Endothelial cell (in vitro differentiated cells): ENCODE data around the gene CRABP2. TPM values are rescaled to one million over a fixed set of nuclear protein-coding genes. Genes with fewer than 3 reads are reported as not detected.

Source experiments
- DNase-seq: peaks from one replicate; pipeline ENCODE4 v3.0.0; 2021; ENCODE audit warnings: low spot score
- H3K27ac Mint-ChIP-seq: one replicate; pipeline ENCODE4 v1.8.0; 2021; ENCODE audit warnings: mixed read lengths, inconsistent platforms; ENCODE audit not compliant: unreplicated experiment
- H3K27me3 Mint-ChIP-seq: one replicate; pipeline ENCODE4 v1.8.0; 2021; ENCODE audit warnings: mild to moderate bottlenecking, moderate library complexity, mixed read lengths, inconsistent platforms; ENCODE audit not compliant: unreplicated experiment
- H3K36me3 Mint-ChIP-seq: one replicate; pipeline ENCODE4 v1.8.0; 2021; ENCODE audit warnings: mild to moderate bottlenecking, low read depth, mixed read lengths, inconsistent platforms; ENCODE audit not compliant: unreplicated experiment
- H3K4me1 Mint-ChIP-seq: one replicate; pipeline ENCODE4 v1.8.0; 2021; ENCODE audit warnings: mild to moderate bottlenecking, mixed read lengths, inconsistent platforms; ENCODE audit not compliant: unreplicated experiment
- H3K4me3 Mint-ChIP-seq: one replicate; pipeline ENCODE4 v1.8.0; 2021; ENCODE audit warnings: mild to moderate bottlenecking, mixed read lengths, inconsistent platforms; ENCODE audit not compliant: unreplicated experiment
- H3K9me3 Mint-ChIP-seq: one replicate; pipeline ENCODE4 v1.8.0; 2021; ENCODE audit warnings: mixed read lengths, inconsistent platforms; ENCODE audit not compliant: unreplicated experiment
- CTCF ChIP-seq: fragments of 200-600 bp; sonication (generic); IDR thresholded peaks from one replicate; pipeline ENCODE4 v1.5.0; 2021; ENCODE audit warnings: antibody characterized with exemption; ENCODE audit not compliant: unreplicated experiment
- total RNA-seq: library from RNA; stranded (reverse); fragmentation: NEBNext Ultra II Directional; extraction: Animal tissue kit (Norgen Biotek cat#: 25700); gene quantifications from one replicate; pipeline ENCODE4 v1.2.1, GENCODE V29; 2021; ENCODE audit not compliant: unreplicated experiment

The CRABP2 gene
- total RNA-seq, 1 donor from 2014 or later, result 9.5 TPM

GRCh38 chr1:156700736-156701531, 4.4 kb downstream of the CRABP2 start:
- H3K4me3 Mint-ChIP-seq, result peak overlapping the region; percentile 33
- H3K9me3 Mint-ChIP-seq, result no peaks in the 10 kb centered on the region
- H3K27ac Mint-ChIP-seq, result no peak overlapping the region
- peaks cover 8% of the 10 kb centered on the region for H3K36me3 Mint-ChIP-seq
- H3K27me3 Mint-ChIP-seq, result peaks cover 13% of the 10 kb centered on the region
- no peak for TF ChIP-seq CTCF
- no peak for DNase-seq
- H3K4me1 Mint-ChIP-seq, result peaks cover 4% of the 10 kb centered on the region

GRCh38 chr1:156698995-156699394, 6.4 kb downstream of the CRABP2 start:
- Mint-ChIP-seq H3K27me3 (peaks cover 12% of the 10 kb centered on the region), H3K27ac (no peak overlapping the region), H3K4me1 (peaks cover 6% of the 10 kb centered on the region), H3K36me3 (peaks cover 8% of the 10 kb centered on the region), H3K4me3 (peak overlapping the region; percentile 73), H3K9me3 (no peaks in the 10 kb centered on the region)
- no peak for DNase-seq
- no peak for TF ChIP-seq CTCF

- Mint-ChIP-seq H3K4me1 (peaks cover 18% of the 10 kb centered on the region), H3K27ac (no peak overlapping the region), H3K27me3 (peaks cover 15% of the 10 kb centered on the region), H3K36me3 (peaks cover 11% of the 10 kb centered on the region), H3K9me3 (no peaks in the 10 kb centered on the region), H3K4me3 (no peak overlapping the region)
- TF ChIP-seq CTCF, result no peak
- no peak for DNase-seq
Observed at GRCh38 chr1:156697481-156697880, 7.9 kb downstream of the CRABP2 start.

- H3K4me3 Mint-ChIP-seq, result no peak overlapping the region
- no peak for TF ChIP-seq CTCF
- H3K27ac Mint-ChIP-seq, result no peak overlapping the region
- H3K36me3 Mint-ChIP-seq, result peaks cover 15% of the 10 kb centered on the region
- peaks cover 25% of the 10 kb centered on the region for H3K4me1 Mint-ChIP-seq
- no peak for DNase-seq
- H3K9me3 Mint-ChIP-seq, result no peaks in the 10 kb centered on the region
- peaks cover 12% of the 10 kb centered on the region for H3K27me3 Mint-ChIP-seq
Observed at GRCh38 chr1:156696755-156697154, 8.6 kb downstream of the CRABP2 start.

GRCh38 chr1:156694690-156694962, 10.8 kb downstream of the CRABP2 start:
- Mint-ChIP-seq H3K27me3 (peaks cover 18% of the 10 kb centered on the region), H3K4me3 (no peak overlapping the region), H3K4me1 (peaks cover 34% of the 10 kb centered on the region), H3K9me3 (no peaks in the 10 kb centered on the region), H3K27ac (peak overlapping the region; percentile 57), H3K36me3 (peaks cover 16% of the 10 kb centered on the region)
- no peak for DNase-seq
- TF ChIP-seq CTCF, result no peak
